GM19452 (cell line): ENCODE results near the gene SMYD3.
A peak's percentile ranks its signal among the peaks of the same experiment; 100 is the strongest.

ENCODE experiments used
- ATAC-seq: cut with Tn5 transposase; IDR thresholded peaks from one replicate; pipeline ENCODE4 v1.9.1; 2021; ENCODE audit not compliant: unreplicated experiment

SMYD3 gene

DNA sequence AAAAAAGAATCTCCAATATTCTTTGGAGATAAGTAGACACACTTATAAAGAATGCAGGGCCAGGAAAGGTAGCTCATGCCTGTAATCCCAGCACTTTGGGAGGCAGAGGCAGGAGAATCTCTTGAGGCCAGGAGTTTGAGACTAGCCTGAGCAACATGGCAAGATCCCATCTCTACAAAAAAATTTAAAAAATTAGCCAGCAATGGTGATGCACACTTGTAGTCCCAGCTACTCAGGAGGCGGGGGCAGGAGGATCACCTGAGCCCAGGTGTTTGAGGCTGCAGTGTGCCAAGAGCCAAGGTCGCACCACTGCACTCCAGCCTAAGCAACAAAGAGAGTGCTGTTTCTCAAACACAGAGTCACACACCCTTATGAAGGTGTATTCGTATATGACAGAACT is 385.0 kb downstream of the SMYD3 start:
- ATAC-seq = no peak

DNA sequence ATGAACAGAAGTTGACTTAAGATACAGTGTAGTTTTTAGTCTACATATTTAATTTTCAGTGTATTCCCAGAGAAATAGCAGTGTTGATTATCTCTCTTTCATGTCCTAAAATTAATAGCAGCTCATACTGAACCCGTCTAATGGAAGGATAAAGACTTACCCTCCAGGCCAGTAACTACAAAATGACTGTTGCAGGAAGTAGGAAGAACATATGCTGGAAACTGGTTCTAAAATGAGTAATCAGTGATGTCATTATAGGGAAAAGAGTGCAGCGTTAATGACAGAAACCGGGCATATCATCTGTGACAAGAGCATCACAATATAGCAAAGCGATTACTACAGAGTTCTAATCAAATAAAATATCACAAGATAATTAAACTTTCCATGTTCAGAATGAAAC is 385.5 kb downstream of the SMYD3 start:
- no peak for ATAC-seq

- ATAC-seq = peak; percentile 99
These were observed 389.9 kb downstream of the SMYD3 start for GRCh38 chr1:246117066-246117791.

- ATAC-seq = no peak
These were observed 392.7 kb downstream of the SMYD3 start for GRCh38 chr1:246114369-246114768.

- no peak for ATAC-seq
These were observed 393.5 kb downstream of the SMYD3 start for GRCh38 chr1:246113555-246114095.

- no peak for ATAC-seq
These were observed 395.5 kb downstream of the SMYD3 start for GRCh38 chr1:246111570-246111969.

GRCh38 chr1:246110343-246111219 is 396.5 kb downstream of the SMYD3 start:
- ATAC-seq = no peak

- ATAC-seq = no peak
These were observed 398.7 kb downstream of the SMYD3 start for GRCh38 chr1:246108278-246108925.

- no peak for ATAC-seq
These were observed 399.4 kb downstream of the SMYD3 start for GRCh38 chr1:246107516-246108277.

DNA sequence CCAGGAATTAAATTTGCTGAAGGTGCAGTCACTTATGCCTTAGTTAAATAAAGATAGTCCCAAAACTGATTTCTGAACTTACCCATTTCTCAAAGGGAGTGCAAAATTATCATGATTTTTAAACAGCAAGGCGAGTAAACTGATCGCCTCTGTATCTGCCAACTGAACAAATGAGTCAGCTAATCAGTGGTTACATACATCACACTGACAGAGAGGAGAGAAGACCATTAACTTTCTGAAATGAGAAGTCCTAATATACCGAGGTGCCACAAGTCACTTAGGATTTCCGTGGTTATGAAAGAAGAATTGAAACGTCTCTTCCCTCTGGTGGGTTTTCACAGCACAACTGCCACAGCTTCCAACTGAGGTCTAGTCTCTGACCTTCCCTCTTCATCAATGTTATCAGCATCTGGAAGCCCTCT is 400.7 kb downstream of the SMYD3 start:
- ATAC-seq = peak; percentile 73

DNA sequence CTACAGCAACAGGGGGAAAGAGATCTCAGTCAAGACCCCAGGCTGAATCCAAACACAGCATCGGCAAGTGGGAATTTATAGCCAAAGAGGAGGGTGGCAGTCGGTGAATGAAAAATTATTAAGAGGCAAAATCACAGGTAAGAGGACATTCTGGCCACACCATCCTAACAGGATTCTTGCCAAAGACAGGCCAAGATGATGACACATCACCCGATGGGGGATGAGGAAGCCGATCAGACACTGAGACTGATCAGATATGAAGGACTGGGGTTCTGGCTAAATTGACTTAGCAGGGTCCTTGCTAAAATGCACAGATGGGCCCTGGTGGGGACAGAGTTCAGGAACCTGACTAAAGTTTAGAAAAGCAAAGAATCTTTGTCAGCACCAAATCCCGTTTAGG is 402.2 kb downstream of the SMYD3 start:
- no peak for ATAC-seq

- ATAC-seq = no peak
These were observed 407.5 kb downstream of the SMYD3 start for GRCh38 chr1:246099570-246099969.

GRCh38 chr1:246096356-246096755 is 410.7 kb downstream of the SMYD3 start:
- no peak for ATAC-seq

DNA sequence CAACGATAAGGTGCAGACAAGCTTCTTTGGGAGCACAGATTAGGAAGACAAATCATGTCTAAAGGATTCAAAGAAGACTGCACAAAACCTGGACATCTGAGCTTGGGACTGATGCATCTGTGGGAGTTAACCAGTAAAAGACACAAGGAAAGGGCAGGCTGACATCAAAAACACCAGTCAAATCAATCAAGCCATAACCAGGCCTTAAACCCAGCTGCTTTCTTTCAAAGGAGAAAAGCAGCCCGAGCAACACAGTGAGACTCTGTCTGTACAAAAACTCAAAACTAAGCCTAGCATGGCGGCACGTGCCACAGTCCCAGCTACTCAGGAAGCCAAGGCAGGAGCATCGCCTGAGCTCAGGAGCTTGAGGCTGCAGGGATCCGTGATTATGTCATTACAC is 411.6 kb downstream of the SMYD3 start:
- ATAC-seq = no peak

- ATAC-seq = no peak
These were observed 413.8 kb downstream of the SMYD3 start for GRCh38 chr1:246093230-246093629.

GRCh38 chr1:246092136-246092535 is 414.9 kb downstream of the SMYD3 start:
- no peak for ATAC-seq

GRCh38 chr1:246091477-246091876 is 415.6 kb downstream of the SMYD3 start:
- no peak for ATAC-seq

- no peak for ATAC-seq
These were observed 420.9 kb downstream of the SMYD3 start for GRCh38 chr1:246086191-246086590.

GRCh38 chr1:246083416-246083815 is 423.7 kb downstream of the SMYD3 start:
- no peak for ATAC-seq

DNA sequence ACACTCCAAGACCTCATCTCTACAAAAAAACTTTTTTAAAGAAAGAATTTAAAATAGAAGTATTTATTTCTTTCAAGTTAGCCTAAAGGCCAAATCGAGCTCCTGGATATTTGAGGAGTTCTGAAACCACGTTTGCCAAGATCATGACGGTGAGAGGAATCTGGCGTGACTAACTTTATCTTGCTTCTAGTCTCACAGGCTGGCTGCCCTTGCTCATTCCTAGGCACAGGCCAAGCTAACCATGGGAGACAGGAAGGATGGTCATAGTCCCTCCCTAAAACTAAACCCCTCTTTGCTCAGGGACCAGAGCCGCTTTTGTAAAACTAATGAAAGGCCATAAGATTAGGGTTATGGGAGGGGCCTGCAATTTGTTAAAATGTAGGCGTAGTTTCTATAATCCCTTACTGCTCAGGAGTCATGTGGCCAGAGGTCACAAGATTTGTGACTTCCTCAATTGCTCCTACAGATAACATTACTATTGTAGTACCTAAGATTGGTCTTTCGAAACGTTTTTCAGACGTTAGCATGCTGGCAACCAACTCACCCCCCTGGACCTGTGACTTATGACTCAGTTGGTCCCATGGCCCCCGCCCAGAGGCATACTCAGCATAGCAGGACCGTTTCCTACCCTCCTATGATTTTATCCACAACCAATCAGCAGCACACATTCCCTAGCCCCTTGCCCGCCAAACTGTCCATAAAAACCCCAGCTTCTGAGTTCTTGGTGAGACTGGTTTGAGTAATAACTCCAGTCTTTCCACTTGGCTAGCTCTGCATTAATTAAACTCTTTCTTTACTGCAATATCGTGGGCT is 425.0 kb downstream of the SMYD3 start:
- no peak for ATAC-seq
